GM18870 (cell line): ENCODE measurements around the gene SLC39A12.

ENCODE experiments used
- ATAC-seq: cut with Tn5 transposase; IDR thresholded peaks from one replicate; pipeline ENCODE4 v1.9.1; 2021; ENCODE audit warnings: moderate library complexity; ENCODE audit not compliant: unreplicated experiment

Gene SLC39A12

GRCh38 chr10:18043148-18044006, 91.7 kb downstream of the SLC39A12 start:
- no peak for ATAC-seq

- ATAC-seq = no peak
These were observed 93.4 kb downstream of the SLC39A12 start for GRCh38 chr10:18044976-18045720.

GRCh38 chr10:18056583-18056982, 104.9 kb downstream of the SLC39A12 start:
- no peak for ATAC-seq

GRCh38 chr10:18059826-18060559, 108.3 kb downstream of the SLC39A12 start:
- no peak for ATAC-seq

- no peak for ATAC-seq
These were observed 115.2 kb downstream of the SLC39A12 start for GRCh38 chr10:18066947-18067346.

- no peak for ATAC-seq
These were observed 116.7 kb downstream of the SLC39A12 start for GRCh38 chr10:18068401-18068800.

GRCh38 chr10:18071591-18071990, 119.9 kb downstream of the SLC39A12 start:
- ATAC-seq = no peak

- no peak for ATAC-seq
These were observed 121.6 kb downstream of the SLC39A12 start for GRCh38 chr10:18073314-18073713.

GRCh38 chr10:18075881-18076280, 124.2 kb downstream of the SLC39A12 start:
- no peak for ATAC-seq

GRCh38 chr10:18079665-18080295, 128.1 kb downstream of the SLC39A12 start:
- no peak for ATAC-seq

- no peak for ATAC-seq
These were observed 130.7 kb downstream of the SLC39A12 start for GRCh38 chr10:18082381-18082780.

GRCh38 chr10:18085855-18086254, 134.1 kb downstream of the SLC39A12 start:
- ATAC-seq = no peak

- no peak for ATAC-seq
These were observed 135.0 kb downstream of the SLC39A12 start for GRCh38 chr10:18086746-18087145.

GRCh38 chr10:18087355-18087754, 135.6 kb downstream of the SLC39A12 start:
- no peak for ATAC-seq
